ENCODE measurements around the gene NAV3.

Gene NAV3

DNA sequence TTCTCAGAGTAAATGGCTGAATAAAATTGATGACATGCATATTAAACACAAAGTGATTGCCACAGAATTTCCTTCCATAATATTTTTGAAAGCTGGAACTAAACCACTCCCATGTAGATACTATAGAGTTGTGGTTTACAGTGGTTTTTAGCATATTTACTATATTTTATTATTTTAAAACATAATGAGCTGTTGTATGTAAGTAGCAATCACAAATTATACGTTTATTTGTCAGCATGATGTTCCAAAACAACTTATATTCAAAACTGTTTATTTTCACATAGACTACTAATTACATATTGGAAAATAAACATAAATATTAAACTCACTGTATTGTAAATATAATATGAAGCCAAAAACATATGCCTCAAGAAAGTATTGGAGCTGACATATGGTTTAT lies 77.2 kb downstream of the NAV3 start:
- POLR2A ChIA-PET: no interaction called here
- CTCF ChIA-PET: no interaction called here
- DNase-seq (ENCODE audit: extremely low spot score): no peak
- TF ChIP-seq ARNT (IDR thresholded peaks at IDR 0.05) (no peak), FOXM1 (IDR thresholded peaks at IDR 0.05; ENCODE audit: borderline replicate concordance) (no peak), SP1 (IDR thresholded peaks at IDR 0.05) (no peak), ZNF384 (IDR thresholded peaks at IDR 0.05) (no peak), BHLHE40 (IDR thresholded peaks at IDR 0.05; ENCODE audit: borderline replicate concordance) (no peak), FOXA1 (IDR thresholded peaks at IDR 0.05) (no peak), CTBP1 (IDR thresholded peaks at IDR 0.05; ENCODE audit: borderline replicate concordance) (no peak), SUZ12 (IDR thresholded peaks at IDR 0.05) (no peak), FOXK2 (IDR thresholded peaks at IDR 0.05) (no peak), LEF1 (IDR thresholded peaks at IDR 0.05; ENCODE audit: borderline replicate concordance) (no peak), NFRKB (IDR thresholded peaks at IDR 0.05) (no peak)
- TF ChIP-seq, protein P1, sequence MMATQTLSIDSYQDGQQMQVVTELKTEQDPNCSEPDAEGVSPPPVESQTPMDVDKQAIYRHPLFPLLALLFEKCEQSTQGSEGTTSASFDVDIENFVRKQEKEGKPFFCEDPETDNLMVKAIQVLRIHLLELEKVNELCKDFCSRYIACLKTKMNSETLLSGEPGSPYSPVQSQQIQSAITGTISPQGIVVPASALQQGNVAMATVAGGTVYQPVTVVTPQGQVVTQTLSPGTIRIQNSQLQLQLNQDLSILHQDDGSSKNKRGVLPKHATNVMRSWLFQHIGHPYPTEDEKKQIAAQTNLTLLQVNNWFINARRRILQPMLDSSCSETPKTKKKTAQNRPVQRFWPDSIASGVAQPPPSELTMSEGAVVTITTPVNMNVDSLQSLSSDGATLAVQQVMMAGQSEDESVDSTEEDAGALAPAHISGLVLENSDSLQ (IDR thresholded peaks at IDR 0.05): no peak

DNA sequence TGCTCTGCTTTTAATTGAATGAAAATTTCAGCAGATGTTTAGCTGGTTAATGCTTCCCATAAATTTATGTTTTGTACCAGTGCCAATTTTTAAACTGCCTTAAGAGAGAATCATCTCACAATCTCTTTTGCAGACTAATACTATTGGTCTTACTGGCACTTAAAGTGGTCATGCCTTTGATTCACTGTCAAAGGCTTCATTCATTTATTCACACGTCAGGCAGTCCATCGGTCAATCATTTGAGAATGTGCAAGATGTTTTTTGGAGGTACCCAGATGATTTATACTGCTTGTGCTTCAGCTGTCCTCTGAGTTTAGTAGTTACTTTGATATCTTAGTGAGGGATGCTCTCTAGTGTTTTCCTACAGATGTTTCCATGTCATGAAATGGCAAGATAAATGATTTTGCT lies 83.4 kb downstream of the NAV3 start:
- no peak for DNase-seq (ENCODE audit: extremely low spot score)
- ChIA-PET CTCF (interaction anchor here (1.0 to 2.5 kb wide), 2 partner anchors 11 to 187 kb away, joined by 4 to 9 read pairs; no protein-coding TSS in a partner anchor), POLR2A (no interaction called here)
- TF ChIP-seq LEF1 (IDR thresholded peaks at IDR 0.05; ENCODE audit: borderline replicate concordance): no peak
- no peak for TF ChIP-seq ELF4 (IDR thresholded peaks at IDR 0.05)
- no peak for TF ChIP-seq NFRKB (IDR thresholded peaks at IDR 0.05)
- TF ChIP-seq, protein P1 (IDR thresholded peaks at IDR 0.05): no peak; the same call in 1 of the 2 replicates
- no peak for TF ChIP-seq TARDBP (IDR thresholded peaks at IDR 0.05)
- no peak for TF ChIP-seq HDGF (IDR thresholded peaks at IDR 0.05; ENCODE audit: borderline replicate concordance)
- no peak for TF ChIP-seq BHLHE40 (IDR thresholded peaks at IDR 0.05; ENCODE audit: borderline replicate concordance)
- TF ChIP-seq FOXM1 (IDR thresholded peaks at IDR 0.05; ENCODE audit: borderline replicate concordance): no peak
- TF ChIP-seq FOXK2 (IDR thresholded peaks at IDR 0.05): no peak
- no peak for TF ChIP-seq L3MBTL2 (conservative IDR thresholded peaks at IDR 0.05)
- TF ChIP-seq ARNT (IDR thresholded peaks at IDR 0.05): no peak
- no peak for TF ChIP-seq SP1 (IDR thresholded peaks at IDR 0.05)
- TF ChIP-seq SUZ12 (IDR thresholded peaks at IDR 0.05): no peak
- no peak for TF ChIP-seq ZNF384 (IDR thresholded peaks at IDR 0.05)
- TF ChIP-seq FOXA1 (IDR thresholded peaks at IDR 0.05): no peak
- no peak for TF ChIP-seq CTBP1 (IDR thresholded peaks at IDR 0.05; ENCODE audit: borderline replicate concordance)

DNA sequence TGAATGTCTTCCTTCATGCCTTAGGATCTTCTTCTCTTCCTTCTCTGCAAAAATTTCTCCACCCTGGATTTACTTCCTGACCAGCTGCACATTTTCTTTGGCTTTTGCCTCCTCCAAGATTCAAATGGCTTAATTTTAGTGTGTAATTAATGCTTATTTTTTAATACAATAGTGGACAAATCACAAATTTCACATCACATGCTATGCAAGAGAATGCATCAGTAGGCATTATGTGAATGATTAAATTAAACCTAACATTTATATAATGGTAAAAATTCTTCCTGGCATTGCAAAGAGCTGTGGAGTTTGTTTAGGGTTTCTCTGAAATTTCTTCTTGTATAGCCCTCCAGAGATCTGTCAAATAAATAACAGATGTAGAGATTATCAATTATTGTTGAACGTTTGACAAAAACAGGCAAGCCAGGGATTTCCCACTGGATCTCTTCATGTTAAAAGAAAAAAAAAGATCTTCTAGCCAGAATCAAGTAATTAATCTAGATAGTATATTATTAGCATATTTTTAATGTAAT lies 84.4 kb downstream of the NAV3 start:
- POLR2A ChIA-PET: no interaction called here
- CTCF ChIA-PET: interaction anchor here (1.3 to 2.5 kb wide), 2 partner anchors 10 kb away, joined by 5 to 9 read pairs; no protein-coding TSS in a partner anchor
- no peak for DNase-seq (ENCODE audit: extremely low spot score)
- TF ChIP-seq HDGF (IDR thresholded peaks at IDR 0.05; ENCODE audit: borderline replicate concordance): no peak

DNA sequence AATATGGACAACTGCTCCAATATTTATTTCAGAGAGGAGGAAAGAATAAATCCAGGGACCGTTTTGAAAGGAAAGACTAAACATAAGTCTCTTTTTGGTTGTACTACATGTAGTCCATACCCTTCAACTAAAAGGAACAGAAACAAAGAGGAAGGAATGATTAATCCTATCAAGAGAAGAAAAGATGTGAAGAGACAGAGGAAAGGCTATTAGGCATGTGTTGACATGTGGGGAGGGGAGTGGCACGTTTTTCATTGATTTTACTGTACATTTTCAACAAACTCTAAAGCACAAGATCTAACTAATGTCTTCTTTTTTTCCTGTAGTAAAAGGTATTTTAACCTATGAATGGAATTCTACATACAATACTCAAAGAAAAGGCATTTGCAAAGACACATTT lies 85.6 kb downstream of the NAV3 start:
- ChIA-PET POLR2A (no interaction called here), CTCF (interaction anchor here (1.3 kb wide), 1 partner anchor 9 kb away, joined by 5 read pairs; no protein-coding TSS in a partner anchor)
- TF ChIP-seq CTBP1 (IDR thresholded peaks at IDR 0.05; ENCODE audit: borderline replicate concordance) (no peak), NFRKB (IDR thresholded peaks at IDR 0.05) (no peak), ZNF384 (IDR thresholded peaks at IDR 0.05) (no peak), LEF1 (IDR thresholded peaks at IDR 0.05; ENCODE audit: borderline replicate concordance) (no peak), SP1 (IDR thresholded peaks at IDR 0.05) (no peak), BHLHE40 (IDR thresholded peaks at IDR 0.05; ENCODE audit: borderline replicate concordance) (no peak), ARNT (IDR thresholded peaks at IDR 0.05) (no peak), L3MBTL2 (conservative IDR thresholded peaks at IDR 0.05) (no peak), HDGF (IDR thresholded peaks at IDR 0.05; ENCODE audit: borderline replicate concordance) (no peak), SUZ12 (IDR thresholded peaks at IDR 0.05) (no peak), TARDBP (IDR thresholded peaks at IDR 0.05) (no peak), FOXK2 (IDR thresholded peaks at IDR 0.05) (no peak), FOXM1 (IDR thresholded peaks at IDR 0.05; ENCODE audit: borderline replicate concordance) (no peak)
- TF ChIP-seq, protein P1 (IDR thresholded peaks at IDR 0.05): no peak
- no peak for DNase-seq (ENCODE audit: extremely low spot score)

DNA sequence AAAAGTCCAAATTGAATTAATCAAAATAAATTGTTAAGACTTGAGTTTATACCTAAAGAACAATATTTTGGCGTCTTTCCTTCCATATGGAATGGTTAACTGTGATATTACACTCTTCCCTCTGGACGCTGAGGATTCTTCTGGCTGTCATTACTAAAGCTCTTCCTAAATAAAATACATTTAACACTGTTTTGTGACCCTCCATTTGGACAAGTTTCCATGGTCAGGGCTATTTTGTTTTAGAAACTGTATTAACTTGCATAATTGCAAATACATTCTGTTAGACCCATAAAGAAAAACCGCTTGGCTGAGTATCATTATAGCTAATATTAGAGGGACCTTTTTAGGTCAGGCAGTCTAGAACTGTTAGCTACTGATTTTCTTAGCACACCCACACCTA lies 87.4 kb downstream of the NAV3 start:
- ChIA-PET POLR2A (no interaction called here), CTCF (no interaction called here)
- DNase-seq (ENCODE audit: extremely low spot score): no peak
- TF ChIP-seq ARNT (IDR thresholded peaks at IDR 0.05) (no peak), HDGF (IDR thresholded peaks at IDR 0.05; ENCODE audit: borderline replicate concordance) (no peak), FOXM1 (IDR thresholded peaks at IDR 0.05; ENCODE audit: borderline replicate concordance) (no peak), NFRKB (IDR thresholded peaks at IDR 0.05) (no peak), BHLHE40 (IDR thresholded peaks at IDR 0.05; ENCODE audit: borderline replicate concordance) (no peak)

DNA sequence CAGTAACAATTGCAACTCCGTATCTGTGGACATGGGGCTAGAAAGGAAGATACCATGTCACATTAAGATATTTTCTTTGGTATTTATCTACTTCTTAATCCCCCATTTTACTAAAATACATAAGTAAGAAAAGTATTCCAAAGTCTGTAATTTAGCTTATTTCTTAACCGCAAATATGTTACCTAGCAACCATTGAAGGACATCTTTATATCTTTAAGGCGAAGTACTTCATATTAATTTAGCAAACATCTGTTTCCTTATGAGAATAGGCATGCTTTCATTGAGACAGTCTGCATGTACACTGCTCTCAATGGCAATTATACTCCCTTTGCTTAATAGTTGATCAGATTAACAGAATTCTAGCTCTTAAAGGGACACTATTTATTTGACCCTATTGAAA lies 88.8 kb downstream of the NAV3 start:
- no peak for DNase-seq (ENCODE audit: extremely low spot score)
- TF ChIP-seq, protein P1 (IDR thresholded peaks at IDR 0.05): no peak
- no peak for TF ChIP-seq L3MBTL2 (conservative IDR thresholded peaks at IDR 0.05)
- TF ChIP-seq FOXA1 (IDR thresholded peaks at IDR 0.05): no peak
- no peak for TF ChIP-seq CTBP1 (IDR thresholded peaks at IDR 0.05; ENCODE audit: borderline replicate concordance)
- TF ChIP-seq SUZ12 (IDR thresholded peaks at IDR 0.05): no peak
- TF ChIP-seq LEF1 (IDR thresholded peaks at IDR 0.05; ENCODE audit: borderline replicate concordance): no peak
- TF ChIP-seq HDGF (IDR thresholded peaks at IDR 0.05; ENCODE audit: borderline replicate concordance): no peak
- no peak for TF ChIP-seq FOXK2 (IDR thresholded peaks at IDR 0.05)
- no peak for TF ChIP-seq ZNF384 (IDR thresholded peaks at IDR 0.05)
- TF ChIP-seq ELF4 (IDR thresholded peaks at IDR 0.05): no peak
- TF ChIP-seq ARNT (IDR thresholded peaks at IDR 0.05): no peak
- no peak for TF ChIP-seq FOXM1 (IDR thresholded peaks at IDR 0.05; ENCODE audit: borderline replicate concordance)
- no peak for TF ChIP-seq TARDBP (IDR thresholded peaks at IDR 0.05)
- no peak for TF ChIP-seq NFRKB (IDR thresholded peaks at IDR 0.05)
- no peak for TF ChIP-seq SP1 (IDR thresholded peaks at IDR 0.05)
- no peak for TF ChIP-seq BHLHE40 (IDR thresholded peaks at IDR 0.05; ENCODE audit: borderline replicate concordance)
- ChIA-PET CTCF (no interaction called here), POLR2A (no interaction called here)

All from HEK293T (cell line).